A673 (cell line): ENCODE data around the gene NECTIN1.

ENCODE experiments used
- EZH2 ChIP-seq: fragments of 200-600 bp; sonication (generic); IDR thresholded peaks from 2 replicates; pipeline ENCODE4 v1.6.1; 2017; ENCODE audit warnings: borderline replicate concordance, low read depth, mild to moderate bottlenecking, mixed read lengths, antibody characterized with exemption, low read length; ENCODE audit not compliant: poor library complexity, severe bottlenecking
- TF ChIP-seq, protein P1 (sequence below): fragments of 300-800, 200-600 bp; sonication (generic); conservative IDR thresholded peaks from 2 replicates; pipeline ENCODE4 v1.5.1; 2017; ENCODE audit warnings: low read depth, mild to moderate bottlenecking, antibody characterized with exemption, low read length, moderate library complexity, mixed read lengths

DNA sequence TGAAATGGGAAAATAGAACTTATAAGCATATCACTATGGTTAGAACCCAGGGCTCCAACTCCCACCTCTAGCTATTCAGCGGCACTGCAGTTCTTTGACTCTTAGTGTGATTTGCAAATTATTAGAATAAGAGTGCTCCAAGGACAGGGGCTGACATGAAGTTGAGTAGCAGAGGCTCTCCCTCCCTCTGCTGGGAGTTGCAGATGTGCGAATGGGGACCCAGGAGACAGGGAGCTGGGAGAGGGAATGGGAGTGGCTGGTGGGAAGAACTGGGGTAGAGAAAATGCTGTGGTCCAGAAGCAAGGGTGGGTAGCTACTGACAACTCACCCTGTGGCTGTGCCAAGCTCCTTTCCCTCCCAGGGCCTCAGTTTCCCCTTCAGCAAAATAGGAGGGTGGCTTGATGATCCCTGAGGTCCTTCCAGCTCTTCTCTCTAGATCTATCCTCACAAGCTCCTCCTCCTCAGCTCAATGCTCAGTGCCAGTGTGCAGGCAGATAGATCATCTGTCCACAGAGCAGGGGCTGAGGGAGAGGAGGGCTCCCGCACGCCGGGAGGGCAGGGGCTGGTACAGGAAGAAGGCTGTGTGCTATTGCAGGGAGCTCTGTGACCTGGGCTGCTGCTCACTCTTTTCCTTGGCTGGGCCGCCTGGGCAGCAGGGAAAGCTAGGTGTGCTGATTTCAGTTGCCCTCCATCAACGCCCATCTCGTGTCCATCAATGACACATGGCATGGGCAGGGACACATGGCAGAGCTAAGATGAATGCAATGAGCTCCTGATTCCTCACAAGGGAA, 99.0 kb downstream of the NECTIN1 start:
- TF ChIP-seq, protein P1, sequence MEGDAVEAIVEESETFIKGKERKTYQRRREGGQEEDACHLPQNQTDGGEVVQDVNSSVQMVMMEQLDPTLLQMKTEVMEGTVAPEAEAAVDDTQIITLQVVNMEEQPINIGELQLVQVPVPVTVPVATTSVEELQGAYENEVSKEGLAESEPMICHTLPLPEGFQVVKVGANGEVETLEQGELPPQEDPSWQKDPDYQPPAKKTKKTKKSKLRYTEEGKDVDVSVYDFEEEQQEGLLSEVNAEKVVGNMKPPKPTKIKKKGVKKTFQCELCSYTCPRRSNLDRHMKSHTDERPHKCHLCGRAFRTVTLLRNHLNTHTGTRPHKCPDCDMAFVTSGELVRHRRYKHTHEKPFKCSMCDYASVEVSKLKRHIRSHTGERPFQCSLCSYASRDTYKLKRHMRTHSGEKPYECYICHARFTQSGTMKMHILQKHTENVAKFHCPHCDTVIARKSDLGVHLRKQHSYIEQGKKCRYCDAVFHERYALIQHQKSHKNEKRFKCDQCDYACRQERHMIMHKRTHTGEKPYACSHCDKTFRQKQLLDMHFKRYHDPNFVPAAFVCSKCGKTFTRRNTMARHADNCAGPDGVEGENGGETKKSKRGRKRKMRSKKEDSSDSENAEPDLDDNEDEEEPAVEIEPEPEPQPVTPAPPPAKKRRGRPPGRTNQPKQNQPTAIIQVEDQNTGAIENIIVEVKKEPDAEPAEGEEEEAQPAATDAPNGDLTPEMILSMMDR: no peak
- TF ChIP-seq EZH2: no peak
